Neural cell (in vitro differentiated cells): ENCODE data around the gene PTPRF. TPM values are rescaled to one million over a fixed set of nuclear protein-coding genes. Genes with fewer than 3 reads are reported as not detected.

Experiments used
- H2AFZ ChIP-seq: fragments of 200-600, 300-800 bp; sonication (generic), shearing (Covaris generic); 2 replicates; pipeline ENCODE4 v1.6.0; 2014; ENCODE audit warnings: low read depth, mild to moderate bottlenecking, antibody characterized with exemption, low read length, moderate library complexity
- H3F3A ChIP-seq: fragments of 200-600 bp; shearing (Covaris generic); 2 replicates; pipeline ENCODE4 v1.6.1; 2016; ENCODE audit warnings: mild to moderate bottlenecking, moderate library complexity, mixed read lengths, antibody characterized with exemption, low read length; ENCODE audit not compliant: insufficient read depth, poor library complexity, severe bottlenecking
- H3K27ac ChIP-seq: fragments of 200-600, 300-800 bp; sonication (generic), shearing (Covaris generic); 2 replicates; pipeline ENCODE4 v1.5.1; 2014; ENCODE audit warnings: mild to moderate bottlenecking, low read length, moderate library complexity
- H3K27me3 ChIP-seq: fragments of 300-800, 200-600 bp; sonication (generic), shearing (Covaris generic); 2 replicates; pipeline ENCODE4 v1.6.0; 2014; ENCODE audit warnings: mild to moderate bottlenecking, low read depth, low read length, moderate library complexity; ENCODE audit not compliant: insufficient read depth
- H3K36me3 ChIP-seq: fragments of 300-800, 200-600 bp; sonication (generic), shearing (Covaris generic); 2 replicates; pipeline ENCODE4 v1.5.1; 2014; ENCODE audit warnings: mild to moderate bottlenecking, antibody characterized with exemption, low read length, moderate library complexity; ENCODE audit not compliant: insufficient read depth
- H3K4me2 ChIP-seq: fragments of 300-800, 200-600 bp; sonication (generic), shearing (Covaris generic); 2 replicates; pipeline ENCODE4 v1.6.0; 2014; ENCODE audit warnings: mild to moderate bottlenecking, low read length
- H3K4me3 ChIP-seq: fragments of 300-800, 200-600 bp; sonication (generic), shearing (Covaris generic); 2 replicates; pipeline ENCODE4 v1.5.1; 2014; ENCODE audit warnings: mild to moderate bottlenecking, low read length, moderate library complexity
- H3K79me2 ChIP-seq: fragments of 200-600 bp; shearing (Covaris generic); replicated peaks from 2 replicates; pipeline ENCODE4 v1.6.0; 2014; ENCODE audit warnings: mild to moderate bottlenecking, low read length, moderate library complexity; ENCODE audit not compliant: insufficient read depth
- H3K9ac ChIP-seq: fragments of 300-800, 200-600 bp; sonication (generic), shearing (Covaris generic); 2 replicates; pipeline ENCODE4 v1.6.1; 2016; ENCODE audit warnings: mild to moderate bottlenecking, low read length, mixed read lengths
- H3K9me2 ChIP-seq: fragments of 200-600 bp; shearing (Covaris generic); 2 replicates; pipeline ENCODE4 v1.6.1; 2016; ENCODE audit warnings: mild to moderate bottlenecking, low read length, mixed read lengths; ENCODE audit not compliant: insufficient read depth
- H3K9me3 ChIP-seq: fragments of 200-600, 300-800 bp; sonication (generic), shearing (Covaris generic); 2 replicates; pipeline ENCODE4 v1.6.1; 2016; ENCODE audit warnings: mild to moderate bottlenecking, mixed run types, low read length, moderate library complexity, mixed read lengths
- H4K20me1 ChIP-seq: fragments of 200-600 bp; shearing (Covaris generic); 2 replicates; pipeline ENCODE4 v1.6.1; 2016; ENCODE audit warnings: mild to moderate bottlenecking, mixed run types; ENCODE audit not compliant: insufficient read depth
- EP300 ChIP-seq: fragments of 450-650 bp; conservative IDR thresholded peaks from 2 replicates; pipeline ENCODE4 v1.6.1; 2014; ENCODE audit warnings: antibody characterized with exemption, mild to moderate bottlenecking, moderate library complexity; ENCODE audit not compliant: poor library complexity, severe bottlenecking
- EZH2 ChIP-seq: fragments of 200-600, 300-800 bp; shearing (Covaris generic), sonication (generic); IDR thresholded peaks from 2 replicates; pipeline ENCODE4 v1.6.1; 2014; ENCODE audit warnings: antibody characterized with exemption, low read length, borderline replicate concordance, mild to moderate bottlenecking; ENCODE audit not compliant: insufficient read depth, poor library complexity, severe bottlenecking
- MXI1 ChIP-seq: fragments of 450-650 bp; conservative IDR thresholded peaks from 2 replicates; pipeline ENCODE4 v1.6.1; 2014; ENCODE audit warnings: antibody characterized with exemption, mild to moderate bottlenecking; ENCODE audit not compliant: poor library complexity, severe bottlenecking
- POLR2AphosphoS5 ChIP-seq: IDR thresholded peaks from 2 replicates; pipeline ENCODE4 v1.6.1; 2012
- RAD21 ChIP-seq: fragments of 450-650 bp; conservative IDR thresholded peaks from 2 replicates; pipeline ENCODE4 v1.6.1; 2014; ENCODE audit warnings: antibody characterized with exemption, mild to moderate bottlenecking, moderate library complexity
- SMC3 ChIP-seq: fragments of 450-650 bp; conservative IDR thresholded peaks from 2 replicates; pipeline ENCODE4 v1.6.1; 2014; ENCODE audit warnings: antibody characterized with exemption, mild to moderate bottlenecking, moderate library complexity; ENCODE audit not compliant: poor library complexity
- TAF1 ChIP-seq: IDR thresholded peaks from 2 replicates; pipeline ENCODE4 v1.6.1; 2012; ENCODE audit warnings: low read depth
- polyA plus RNA-seq: library from polyadenylated mRNA; depleted of rRNA; stranded (reverse); fragments of >200 nt; gene quantifications from 2 replicates; pipeline ENCODE4 v1.2.3, GENCODE V29; 2014
- TF ChIP-seq, protein P1 (sequence below): fragments of 450-650 bp; IDR thresholded peaks from 2 replicates; pipeline ENCODE4 v1.5.1; 2014; ENCODE audit warnings: antibody characterized with exemption, mild to moderate bottlenecking, moderate library complexity; ENCODE audit not compliant: poor library complexity, severe bottlenecking
- TF ChIP-seq, protein P2 (sequence below): IDR thresholded peaks from 2 replicates; pipeline ENCODE4 v1.6.1; 2012; ENCODE audit warnings: borderline replicate concordance

The PTPRF gene
- polyA plus RNA-seq, 1 donor from 2014 or later, result 66.6 TPM

DNA sequence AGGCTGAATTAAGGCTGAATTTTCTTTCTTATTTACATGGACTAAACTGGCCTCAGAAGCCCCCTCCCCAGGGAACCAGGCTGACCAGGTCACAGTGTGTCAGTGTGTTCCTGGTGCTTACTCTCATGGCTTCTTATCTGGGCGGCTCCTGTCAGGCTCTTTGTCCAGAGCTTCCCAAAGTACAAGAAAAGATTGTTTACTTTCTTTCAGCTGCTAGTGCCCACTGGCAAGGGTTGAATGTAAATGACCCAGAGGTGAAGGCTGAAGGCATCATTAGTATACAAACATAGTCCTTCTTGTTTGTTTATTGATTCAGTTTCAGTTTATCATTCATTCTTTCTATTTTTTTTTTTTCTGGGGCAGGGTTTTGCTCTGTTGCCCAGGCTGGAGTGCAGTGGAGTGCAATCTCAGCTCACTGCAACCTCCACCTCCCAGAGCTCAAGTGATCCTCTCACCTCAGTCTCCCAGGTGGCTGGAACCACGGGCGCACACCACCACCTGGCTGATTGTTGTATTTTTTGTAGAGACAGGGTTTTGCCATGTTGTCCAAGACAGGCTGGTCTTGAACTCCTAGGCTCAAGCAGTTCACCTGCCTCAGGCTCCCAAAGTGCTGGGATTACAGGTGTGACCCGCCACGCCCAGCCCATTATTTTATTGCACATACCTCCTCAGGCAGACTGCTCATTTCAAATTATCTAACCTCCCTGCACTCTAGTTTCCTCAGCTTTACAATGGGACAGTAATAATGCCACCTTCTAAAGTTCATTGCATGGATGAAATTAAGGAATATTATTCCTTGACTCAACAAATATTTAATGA lies 109.5 kb downstream of the PTPRF start:
- Histone ChIP-seq H3K4me3 (no peak overlapping the region), H3K4me2 (no peak overlapping the region), H3K27me3 (no peaks in the 10 kb centered on the region), H3K79me2 (no peaks in the 10 kb centered on the region), H4K20me1 (no peaks in the 10 kb centered on the region), H3K9ac (no peak overlapping the region), H3K36me3 (no peaks in the 10 kb centered on the region), H3F3A (no peaks in the 10 kb centered on the region), H3K27ac (no peak overlapping the region), H2AFZ (no peak overlapping the region), H3K9me2 (no peaks in the 10 kb centered on the region), H3K9me3 (no peaks in the 10 kb centered on the region)
- TF ChIP-seq MXI1 (no peak), SMC3 (no peak), EP300 (no peak), EZH2 (no peak), TAF1 (no peak), POLR2AphosphoS5 (no peak), RAD21 (no peak)
- TF ChIP-seq, protein P1, sequence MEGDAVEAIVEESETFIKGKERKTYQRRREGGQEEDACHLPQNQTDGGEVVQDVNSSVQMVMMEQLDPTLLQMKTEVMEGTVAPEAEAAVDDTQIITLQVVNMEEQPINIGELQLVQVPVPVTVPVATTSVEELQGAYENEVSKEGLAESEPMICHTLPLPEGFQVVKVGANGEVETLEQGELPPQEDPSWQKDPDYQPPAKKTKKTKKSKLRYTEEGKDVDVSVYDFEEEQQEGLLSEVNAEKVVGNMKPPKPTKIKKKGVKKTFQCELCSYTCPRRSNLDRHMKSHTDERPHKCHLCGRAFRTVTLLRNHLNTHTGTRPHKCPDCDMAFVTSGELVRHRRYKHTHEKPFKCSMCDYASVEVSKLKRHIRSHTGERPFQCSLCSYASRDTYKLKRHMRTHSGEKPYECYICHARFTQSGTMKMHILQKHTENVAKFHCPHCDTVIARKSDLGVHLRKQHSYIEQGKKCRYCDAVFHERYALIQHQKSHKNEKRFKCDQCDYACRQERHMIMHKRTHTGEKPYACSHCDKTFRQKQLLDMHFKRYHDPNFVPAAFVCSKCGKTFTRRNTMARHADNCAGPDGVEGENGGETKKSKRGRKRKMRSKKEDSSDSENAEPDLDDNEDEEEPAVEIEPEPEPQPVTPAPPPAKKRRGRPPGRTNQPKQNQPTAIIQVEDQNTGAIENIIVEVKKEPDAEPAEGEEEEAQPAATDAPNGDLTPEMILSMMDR, result no peak
- TF ChIP-seq, protein P2, sequence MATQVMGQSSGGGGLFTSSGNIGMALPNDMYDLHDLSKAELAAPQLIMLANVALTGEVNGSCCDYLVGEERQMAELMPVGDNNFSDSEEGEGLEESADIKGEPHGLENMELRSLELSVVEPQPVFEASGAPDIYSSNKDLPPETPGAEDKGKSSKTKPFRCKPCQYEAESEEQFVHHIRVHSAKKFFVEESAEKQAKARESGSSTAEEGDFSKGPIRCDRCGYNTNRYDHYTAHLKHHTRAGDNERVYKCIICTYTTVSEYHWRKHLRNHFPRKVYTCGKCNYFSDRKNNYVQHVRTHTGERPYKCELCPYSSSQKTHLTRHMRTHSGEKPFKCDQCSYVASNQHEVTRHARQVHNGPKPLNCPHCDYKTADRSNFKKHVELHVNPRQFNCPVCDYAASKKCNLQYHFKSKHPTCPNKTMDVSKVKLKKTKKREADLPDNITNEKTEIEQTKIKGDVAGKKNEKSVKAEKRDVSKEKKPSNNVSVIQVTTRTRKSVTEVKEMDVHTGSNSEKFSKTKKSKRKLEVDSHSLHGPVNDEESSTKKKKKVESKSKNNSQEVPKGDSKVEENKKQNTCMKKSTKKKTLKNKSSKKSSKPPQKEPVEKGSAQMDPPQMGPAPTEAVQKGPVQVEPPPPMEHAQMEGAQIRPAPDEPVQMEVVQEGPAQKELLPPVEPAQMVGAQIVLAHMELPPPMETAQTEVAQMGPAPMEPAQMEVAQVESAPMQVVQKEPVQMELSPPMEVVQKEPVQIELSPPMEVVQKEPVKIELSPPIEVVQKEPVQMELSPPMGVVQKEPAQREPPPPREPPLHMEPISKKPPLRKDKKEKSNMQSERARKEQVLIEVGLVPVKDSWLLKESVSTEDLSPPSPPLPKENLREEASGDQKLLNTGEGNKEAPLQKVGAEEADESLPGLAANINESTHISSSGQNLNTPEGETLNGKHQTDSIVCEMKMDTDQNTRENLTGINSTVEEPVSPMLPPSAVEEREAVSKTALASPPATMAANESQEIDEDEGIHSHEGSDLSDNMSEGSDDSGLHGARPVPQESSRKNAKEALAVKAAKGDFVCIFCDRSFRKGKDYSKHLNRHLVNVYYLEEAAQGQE, result no peak

DNA sequence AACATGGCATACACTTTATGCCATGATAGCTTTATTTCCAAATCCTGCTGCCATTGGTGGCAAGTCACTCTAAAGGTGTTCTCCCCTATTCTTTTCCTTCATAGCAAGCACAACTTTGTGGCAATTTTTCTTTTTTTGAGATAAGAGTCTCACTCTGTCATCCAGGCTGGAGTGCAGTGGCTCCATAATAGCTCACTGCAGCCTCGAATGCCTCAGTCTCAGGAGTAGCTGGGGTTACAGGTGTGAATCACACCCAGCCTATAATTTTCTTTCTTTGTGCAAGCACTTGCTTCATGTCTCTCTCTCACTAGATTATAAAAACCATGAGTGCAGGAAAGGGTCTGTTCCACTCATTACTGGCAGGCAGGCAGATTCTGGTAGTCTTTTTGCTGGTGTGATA lies 113.9 kb downstream of the PTPRF start:
- H4K20me1 ChIP-seq, result no peaks in the 10 kb centered on the region
- H3K9me3 ChIP-seq, result no peaks in the 10 kb centered on the region
- no peaks in the 10 kb centered on the region for H3K9me2 ChIP-seq
- H2AFZ ChIP-seq, result no peak overlapping the region
- H3F3A ChIP-seq, result no peaks in the 10 kb centered on the region
- TF ChIP-seq TAF1 (no peak), EP300 (no peak), MXI1 (no peak), SMC3 (no peak), EZH2 (no peak), RAD21 (no peak), POLR2AphosphoS5 (no peak)
- TF ChIP-seq, protein P1, result no peak
- TF ChIP-seq, protein P2, result no peak
- H3K4me3 ChIP-seq, result no peak overlapping the region
- no peak overlapping the region for H3K4me2 ChIP-seq
- H3K27me3 ChIP-seq, result no peaks in the 10 kb centered on the region
- H3K79me2 ChIP-seq, result no peaks in the 10 kb centered on the region
- H3K36me3 ChIP-seq, result no peaks in the 10 kb centered on the region
- no peak overlapping the region for H3K9ac ChIP-seq
- no peak overlapping the region for H3K27ac ChIP-seq
